SK-N-MC (cell line): ENCODE measurements around the gene CIB4.

Experiments
- EZH2 ChIP-seq: fragments of 200-600 bp; sonication (generic); IDR thresholded peaks from one replicate; pipeline ENCODE4 v1.6.1; 2017; ENCODE audit warnings: antibody characterized with exemption
- FOXP2 ChIP-seq: optimal IDR thresholded peaks from 2 replicates; pipeline ENCODE3; 2011; ENCODE audit warnings: mild to moderate bottlenecking, moderate library complexity; ENCODE audit not compliant: insufficient read depth; ENCODE audit errors: extremely low read length, control extremely low read depth
- POLR2AphosphoS5 ChIP-seq: IDR thresholded peaks from 2 replicates; pipeline ENCODE4 v1.6.1; 2012; ENCODE audit warnings: mild to moderate bottlenecking, low read depth, low read length, borderline replicate concordance

GRCh38 chr2:26581991-26582842 is 58.9 kb downstream of the CIB4 start:
- no peak for TF ChIP-seq POLR2AphosphoS5
- TF ChIP-seq EZH2, result no peak
- TF ChIP-seq FOXP2, result no peak
